Measurements from ENCODE around the gene DNAJC22.

GRCh38 chr12:49335118-49335954 is 11.4 kb upstream of the DNAJC22 start:
- TF ChIP-seq ZNF133 (CRISPR knock-in tag; IDR thresholded peaks at IDR 0.05): no peak
- TF ChIP-seq BCOR (IDR thresholded peaks at IDR 0.05): no peak
- TF ChIP-seq ZNF589 (CRISPR knock-in tag; IDR thresholded peaks at IDR 0.05; ENCODE audit: low read depth): no peak
- TF ChIP-seq JUND (IDR thresholded peaks at IDR 0.05; ENCODE audit: borderline replicate concordance, low read depth, low read length): no peak
- no peak for TF ChIP-seq JUND (tag; IDR thresholded peaks at IDR 0.05; ENCODE audit: borderline replicate concordance, low read depth, low read length)
- TF ChIP-seq CTCF (IDR thresholded peaks at IDR 0.05 in 2 of 3, conservative IDR thresholded peaks at IDR 0.05 in 1 of 3; ENCODE audit: insufficient read depth in 2 of 3, low read depth in 1 of 3, low read length in 3 of 3): no peak
- no peak for TF ChIP-seq ZBTB7A (IDR thresholded peaks at IDR 0.05; ENCODE audit: borderline replicate concordance, control insufficient read depth, low read depth, low read length)
